HG03439 (cell line): ENCODE measurements around the gene DPYD.
"Not testable (repeated sequence)": the region's sequence is repeated elsewhere in the genome, so short reads cannot be mapped to it uniquely, and the experiment has no call there.

Source experiments
- ATAC-seq: cut with Tn5 transposase; IDR thresholded peaks from one replicate; pipeline ENCODE4 v1.9.1; 2021; ENCODE audit warnings: mild to moderate bottlenecking, moderate library complexity; ENCODE audit not compliant: unreplicated experiment

DPYD gene

GRCh38 chr1:97245026-97245425 lies 675.8 kb downstream of the DPYD start:
- no peak for ATAC-seq

- peak; percentile 59 for ATAC-seq
Observed at GRCh38 chr1:97243973-97244560, 676.8 kb downstream of the DPYD start.

- no peak for ATAC-seq
Observed at GRCh38 chr1:97238816-97239215, 682.0 kb downstream of the DPYD start.

GRCh38 chr1:97231354-97231753 lies 689.5 kb downstream of the DPYD start:
- not testable (repeated sequence) for ATAC-seq

- no peak for ATAC-seq
Observed at GRCh38 chr1:97212671-97213070, 708.2 kb downstream of the DPYD start.

GRCh38 chr1:97210307-97210706 lies 710.5 kb downstream of the DPYD start:
- ATAC-seq = no peak

GRCh38 chr1:97209381-97209957 lies 711.4 kb downstream of the DPYD start:
- no peak for ATAC-seq

- ATAC-seq = no peak
Observed at GRCh38 chr1:97207868-97208267, 713.0 kb downstream of the DPYD start.

- ATAC-seq = no peak
Observed at GRCh38 chr1:97204468-97204867, 716.4 kb downstream of the DPYD start.

GRCh38 chr1:97202481-97203380 lies 718.1 kb downstream of the DPYD start:
- no peak for ATAC-seq

GRCh38 chr1:97201641-97202040 lies 719.2 kb downstream of the DPYD start:
- ATAC-seq = no peak

- ATAC-seq = no peak
Observed at GRCh38 chr1:97200595-97200994, 720.2 kb downstream of the DPYD start.

GRCh38 chr1:97196825-97197516 lies 723.9 kb downstream of the DPYD start:
- ATAC-seq = no peak

GRCh38 chr1:97192872-97193572 lies 727.8 kb downstream of the DPYD start:
- no peak for ATAC-seq

- ATAC-seq = no peak
Observed at GRCh38 chr1:97190326-97190725, 730.5 kb downstream of the DPYD start.

- no peak for ATAC-seq
Observed at GRCh38 chr1:97186381-97186780, 734.5 kb downstream of the DPYD start.

GRCh38 chr1:97174039-97174704 lies 746.7 kb downstream of the DPYD start:
- no peak for ATAC-seq

GRCh38 chr1:97170300-97170699 lies 750.5 kb downstream of the DPYD start:
- no peak for ATAC-seq

GRCh38 chr1:97168056-97168455 lies 752.8 kb downstream of the DPYD start:
- no peak for ATAC-seq

GRCh38 chr1:97167246-97167645 lies 753.6 kb downstream of the DPYD start:
- ATAC-seq = no peak
